KMS-11 (cell line): ENCODE data around the gene ARL16.

Experiments
- H2AFZ ChIP-seq: fragments of 200-600 bp; sonication (generic); 2 replicates; pipeline ENCODE4 v1.6.1; 2016; ENCODE audit warnings: antibody characterized with exemption, mixed run types, low read depth
- H3K27ac ChIP-seq: fragments of 200-600 bp; sonication (generic); 2 replicates; pipeline ENCODE4 v1.6.1; 2016; ENCODE audit warnings: mild to moderate bottlenecking, mixed run types
- H3K27me3 ChIP-seq: fragments of 200-600 bp; sonication (generic); 2 replicates; pipeline ENCODE4 v1.6.1; 2017; ENCODE audit warnings: mild to moderate bottlenecking, low read depth, mixed run types, moderate library complexity; ENCODE audit not compliant: insufficient read depth
- H3K36me3 ChIP-seq: fragments of 200-600 bp; sonication (generic); 2 replicates; pipeline ENCODE4 v1.6.1; 2017; ENCODE audit warnings: mild to moderate bottlenecking, mixed run types; ENCODE audit not compliant: insufficient read depth
- H3K4me1 ChIP-seq: fragments of 200-600 bp; sonication (generic); 2 replicates; pipeline ENCODE4 v1.6.1; 2016; ENCODE audit warnings: mild to moderate bottlenecking, low read depth, mixed run types; ENCODE audit not compliant: poor library complexity, severe bottlenecking
- H3K4me2 ChIP-seq: fragments of 200-600 bp; sonication (generic); 2 replicates; pipeline ENCODE4 v1.7.0; 2016; ENCODE audit warnings: mild to moderate bottlenecking, mixed run types
- H3K4me3 ChIP-seq: fragments of 200-600 bp; sonication (generic); IDR thresholded peaks from 2 replicates; pipeline ENCODE4 v1.6.1; 2017; ENCODE audit warnings: low read depth, low read length, mixed read lengths; ENCODE audit not compliant: insufficient read depth
- H3K79me2 ChIP-seq: fragments of 200-600 bp; sonication (generic); 2 replicates; pipeline ENCODE4 v1.6.1; 2016; ENCODE audit warnings: low read depth, mixed run types; ENCODE audit not compliant: insufficient read depth
- H3K9ac ChIP-seq: fragments of 200-600 bp; sonication (generic); 2 replicates; pipeline ENCODE4 v1.6.1; 2016; ENCODE audit warnings: mild to moderate bottlenecking, mixed run types
- H4K20me1 ChIP-seq: fragments of 200-600 bp; sonication (generic); 2 replicates; pipeline ENCODE4 v1.6.1; 2016; ENCODE audit warnings: mild to moderate bottlenecking, mixed run types; ENCODE audit not compliant: insufficient read depth
- TF ChIP-seq, protein P1 (sequence below): fragments of 200-600 bp; sonication (generic); conservative IDR thresholded peaks from 2 replicates; pipeline ENCODE4 v1.6.1; 2017; ENCODE audit warnings: low read depth, mild to moderate bottlenecking, antibody characterized with exemption, low read length, moderate library complexity, mixed read lengths

ARL16 gene

DNA sequence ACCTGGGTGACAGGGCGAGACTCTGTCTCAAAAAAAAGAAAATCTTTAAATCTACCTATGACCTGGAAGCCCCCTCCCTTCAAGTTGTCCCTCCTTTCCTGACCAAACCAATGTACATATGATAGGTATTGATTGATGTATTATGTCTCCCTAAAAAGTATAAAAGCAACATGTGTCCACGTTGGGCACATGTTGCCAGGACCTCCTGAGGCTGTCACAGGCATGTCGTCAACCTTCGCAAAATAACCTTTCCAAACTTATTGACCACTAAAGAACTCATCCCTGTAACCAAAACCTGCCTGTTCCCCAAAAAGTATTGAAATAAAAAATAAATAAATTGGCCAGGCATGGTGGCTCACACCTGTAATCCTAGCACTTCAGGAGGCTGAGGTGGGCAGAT lies 21.6 kb downstream of the ARL16 start:
- peaks cover 15% of the 10 kb centered on the region for H3K4me1 ChIP-seq
- H3K36me3 ChIP-seq = no peaks in the 10 kb centered on the region
- no peaks in the 10 kb centered on the region for H3K27me3 ChIP-seq
- H3K9ac ChIP-seq = no peak overlapping the region
- H3K4me3 ChIP-seq = no peak overlapping the region
- TF ChIP-seq, protein P1, sequence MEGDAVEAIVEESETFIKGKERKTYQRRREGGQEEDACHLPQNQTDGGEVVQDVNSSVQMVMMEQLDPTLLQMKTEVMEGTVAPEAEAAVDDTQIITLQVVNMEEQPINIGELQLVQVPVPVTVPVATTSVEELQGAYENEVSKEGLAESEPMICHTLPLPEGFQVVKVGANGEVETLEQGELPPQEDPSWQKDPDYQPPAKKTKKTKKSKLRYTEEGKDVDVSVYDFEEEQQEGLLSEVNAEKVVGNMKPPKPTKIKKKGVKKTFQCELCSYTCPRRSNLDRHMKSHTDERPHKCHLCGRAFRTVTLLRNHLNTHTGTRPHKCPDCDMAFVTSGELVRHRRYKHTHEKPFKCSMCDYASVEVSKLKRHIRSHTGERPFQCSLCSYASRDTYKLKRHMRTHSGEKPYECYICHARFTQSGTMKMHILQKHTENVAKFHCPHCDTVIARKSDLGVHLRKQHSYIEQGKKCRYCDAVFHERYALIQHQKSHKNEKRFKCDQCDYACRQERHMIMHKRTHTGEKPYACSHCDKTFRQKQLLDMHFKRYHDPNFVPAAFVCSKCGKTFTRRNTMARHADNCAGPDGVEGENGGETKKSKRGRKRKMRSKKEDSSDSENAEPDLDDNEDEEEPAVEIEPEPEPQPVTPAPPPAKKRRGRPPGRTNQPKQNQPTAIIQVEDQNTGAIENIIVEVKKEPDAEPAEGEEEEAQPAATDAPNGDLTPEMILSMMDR = no peak
- H4K20me1 ChIP-seq = no peaks in the 10 kb centered on the region
- H3K27ac ChIP-seq = no peak overlapping the region
- no peak overlapping the region for H3K4me2 ChIP-seq
- no peak overlapping the region for H2AFZ ChIP-seq
- H3K79me2 ChIP-seq = peaks cover 19% of the 10 kb centered on the region

DNA sequence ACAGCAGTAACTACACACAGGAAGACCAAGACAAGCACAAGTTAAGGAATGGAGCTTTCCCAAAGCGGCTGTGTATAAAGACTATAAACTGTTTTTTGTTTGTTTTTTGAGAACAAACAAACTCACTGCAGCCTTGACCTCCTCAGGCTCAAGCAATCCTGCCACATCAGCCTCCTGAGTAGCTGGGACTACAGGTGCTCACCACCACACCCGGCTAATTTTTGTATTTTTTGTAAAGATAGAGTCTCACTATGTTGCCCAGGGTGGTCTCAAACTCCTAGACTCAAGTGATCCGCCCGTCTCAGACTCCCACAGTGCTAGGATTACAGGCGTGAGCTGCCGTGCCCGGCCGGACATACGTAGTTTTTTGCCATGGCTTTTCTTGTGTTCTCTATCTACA lies 23.2 kb downstream of the ARL16 start:
- TF ChIP-seq, protein P1 = no peak
- no peak overlapping the region for H3K9ac ChIP-seq
- H2AFZ ChIP-seq = no peak overlapping the region
- H3K4me1 ChIP-seq = peaks cover 25% of the 10 kb centered on the region
- peaks cover 8% of the 10 kb centered on the region for H3K79me2 ChIP-seq
- no peaks in the 10 kb centered on the region for H3K36me3 ChIP-seq
- H3K27ac ChIP-seq = no peak overlapping the region
- H3K4me2 ChIP-seq = no peak overlapping the region
- H3K4me3 ChIP-seq = no peak overlapping the region
- no peaks in the 10 kb centered on the region for H3K27me3 ChIP-seq
- no peaks in the 10 kb centered on the region for H4K20me1 ChIP-seq

DNA sequence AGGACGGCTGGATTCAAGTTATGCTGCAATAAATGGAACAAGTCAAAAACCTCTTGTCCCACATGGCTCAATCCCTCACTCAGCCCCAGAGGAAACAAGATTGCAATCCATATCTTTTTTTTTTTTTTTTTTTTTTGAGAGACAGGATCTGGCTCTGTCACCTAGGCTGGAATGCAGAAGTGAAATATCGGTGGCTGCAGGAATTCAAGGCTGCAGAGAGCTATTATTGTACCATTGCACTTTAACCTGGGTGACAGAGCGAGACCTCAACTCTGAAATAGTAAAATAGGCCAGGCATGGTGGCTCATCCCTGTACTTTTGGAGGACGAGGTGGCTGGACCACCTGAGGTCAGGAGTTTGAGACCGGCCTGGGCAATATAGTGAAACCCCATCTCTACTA lies 24.6 kb downstream of the ARL16 start:
- TF ChIP-seq, protein P1 = no peak
- no peak overlapping the region for H3K9ac ChIP-seq
- H3K79me2 ChIP-seq = no peaks in the 10 kb centered on the region
- no peak overlapping the region for H3K27ac ChIP-seq
- no peak overlapping the region for H2AFZ ChIP-seq
- H3K36me3 ChIP-seq = no peaks in the 10 kb centered on the region
- peaks cover 21% of the 10 kb centered on the region for H3K4me1 ChIP-seq
- no peak overlapping the region for H3K4me2 ChIP-seq
- H4K20me1 ChIP-seq = no peaks in the 10 kb centered on the region
- no peak overlapping the region for H3K4me3 ChIP-seq
- H3K27me3 ChIP-seq = no peaks in the 10 kb centered on the region

DNA sequence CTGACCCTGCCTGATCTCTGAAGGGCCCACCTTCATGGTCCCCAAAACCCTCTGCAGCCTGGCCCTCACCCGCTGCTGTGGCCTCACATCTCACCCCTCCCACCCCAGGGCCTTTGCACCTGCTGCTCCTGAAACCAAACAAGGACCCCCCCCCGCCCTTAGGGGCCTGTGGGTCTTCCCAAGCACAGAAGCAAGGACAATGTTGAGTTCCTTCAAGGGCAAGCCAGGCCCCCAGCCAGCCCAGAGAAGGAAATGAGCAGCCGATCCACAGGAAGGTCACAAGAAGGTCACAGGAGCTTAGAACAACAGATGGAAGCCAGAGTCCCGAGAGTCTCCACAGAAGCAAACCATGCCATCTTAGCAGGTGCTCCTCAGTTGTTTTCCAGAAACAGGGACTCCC lies 26.8 kb downstream of the ARL16 start:
- H3K27ac ChIP-seq = peak overlapping the region; percentile 14; the same call in 1 of the 2 replicates
- H3K4me3 ChIP-seq = no peak overlapping the region
- TF ChIP-seq, protein P1 = no peak
- no peaks in the 10 kb centered on the region for H3K79me2 ChIP-seq
- H3K27me3 ChIP-seq = no peaks in the 10 kb centered on the region
- H3K4me2 ChIP-seq = no peak overlapping the region; the same call in 1 of the 2 replicates
- H3K4me1 ChIP-seq = peaks cover 21% of the 10 kb centered on the region
- no peak overlapping the region for H3K9ac ChIP-seq
- H3K36me3 ChIP-seq = no peaks in the 10 kb centered on the region
- H4K20me1 ChIP-seq = no peaks in the 10 kb centered on the region
- H2AFZ ChIP-seq = peak overlapping the region; percentile 2; the same call in 1 of the 2 replicates
